SU-DHL-6 (cell line): ENCODE results near the gene SLC22A13.

Source experiments
- EZH2phosphoT487 ChIP-seq: fragments of 200-600 bp; sonication (generic), shearing (Covaris generic); conservative IDR thresholded peaks from 2 replicates; pipeline ENCODE4 v1.6.1; 2018; ENCODE audit warnings: mild to moderate bottlenecking, antibody characterized with exemption, low read length, moderate library complexity, mixed read lengths
- TF ChIP-seq, protein P1 (sequence below): fragments of 200-600 bp; sonication (generic); IDR thresholded peaks from one replicate; pipeline ENCODE4 v1.5.1; 2017; ENCODE audit warnings: antibody characterized with exemption, mild to moderate bottlenecking, low read length, moderate library complexity; ENCODE audit not compliant: insufficient read depth, poor library complexity, severe bottlenecking

DNA sequence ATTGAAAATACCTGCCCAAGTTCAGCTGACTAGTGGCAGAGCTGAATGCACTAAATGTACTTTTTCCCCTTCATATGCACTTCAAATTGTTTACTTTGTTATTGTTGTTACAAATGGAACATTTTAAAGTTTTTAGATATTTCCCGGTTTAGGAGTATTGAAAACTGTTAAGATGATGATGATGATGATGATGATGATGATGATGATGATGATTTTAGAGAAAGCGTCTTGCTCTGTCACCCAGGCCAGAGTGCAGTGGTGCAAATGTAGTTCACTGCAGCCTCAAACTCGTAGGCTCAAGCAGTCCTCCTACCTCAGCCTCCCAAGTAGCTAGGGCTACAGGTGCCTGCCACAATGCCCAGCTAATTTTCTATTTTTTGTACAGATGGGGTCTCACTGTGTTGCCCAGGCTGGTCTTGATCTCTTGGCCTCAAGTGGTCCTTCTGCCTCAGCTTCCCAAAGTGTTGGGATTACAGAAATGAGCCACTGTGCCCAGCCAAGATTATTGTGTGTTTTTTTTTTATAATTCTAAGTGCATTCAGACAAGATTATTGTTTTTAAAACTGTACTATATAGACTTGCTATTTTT is 45.9 kb upstream of the SLC22A13 start:
- no peak for TF ChIP-seq EZH2phosphoT487
- TF ChIP-seq, protein P1, sequence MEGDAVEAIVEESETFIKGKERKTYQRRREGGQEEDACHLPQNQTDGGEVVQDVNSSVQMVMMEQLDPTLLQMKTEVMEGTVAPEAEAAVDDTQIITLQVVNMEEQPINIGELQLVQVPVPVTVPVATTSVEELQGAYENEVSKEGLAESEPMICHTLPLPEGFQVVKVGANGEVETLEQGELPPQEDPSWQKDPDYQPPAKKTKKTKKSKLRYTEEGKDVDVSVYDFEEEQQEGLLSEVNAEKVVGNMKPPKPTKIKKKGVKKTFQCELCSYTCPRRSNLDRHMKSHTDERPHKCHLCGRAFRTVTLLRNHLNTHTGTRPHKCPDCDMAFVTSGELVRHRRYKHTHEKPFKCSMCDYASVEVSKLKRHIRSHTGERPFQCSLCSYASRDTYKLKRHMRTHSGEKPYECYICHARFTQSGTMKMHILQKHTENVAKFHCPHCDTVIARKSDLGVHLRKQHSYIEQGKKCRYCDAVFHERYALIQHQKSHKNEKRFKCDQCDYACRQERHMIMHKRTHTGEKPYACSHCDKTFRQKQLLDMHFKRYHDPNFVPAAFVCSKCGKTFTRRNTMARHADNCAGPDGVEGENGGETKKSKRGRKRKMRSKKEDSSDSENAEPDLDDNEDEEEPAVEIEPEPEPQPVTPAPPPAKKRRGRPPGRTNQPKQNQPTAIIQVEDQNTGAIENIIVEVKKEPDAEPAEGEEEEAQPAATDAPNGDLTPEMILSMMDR, result no peak
